Sigmoid colon (tissue), 7 donors: ENCODE results near the gene TDRD6. TPM values are rescaled to one million over a fixed set of nuclear protein-coding genes. Genes with fewer than 3 reads are reported as not detected.

ENCODE experiments used
- DNase-seq: peaks from one replicate; pipeline ENCODE4 v3.0.0-alpha.2; 2019
- H3K27ac ChIP-seq, 4 donors: fragments of 200-600 bp; sonication (generic); one replicate each; pipeline ENCODE4 v1.5.1; 2016 to 2019; ENCODE audit warnings: mild to moderate bottlenecking in 1 of 4
- H3K27me3 ChIP-seq, 3 donors: fragments of 200-600 bp; sonication (generic); one replicate each; pipeline ENCODE4 v1.5.1; 2019; ENCODE audit warnings: mild to moderate bottlenecking in 1 of 3
- H3K36me3 ChIP-seq, 4 donors: fragments of 200-600 bp; sonication (generic); one replicate each; pipeline ENCODE4 v1.5.1; 2016 to 2019
- H3K4me1 ChIP-seq, 4 donors: fragments of 200-600 bp; sonication (generic); one replicate each; pipeline ENCODE4 v1.5.1; 2017 to 2019
- H3K4me3 ChIP-seq, 4 donors: fragments of 200-600 bp; sonication (generic); one replicate each; pipeline ENCODE4 v1.5.1; 2017 to 2019; ENCODE audit warnings: mild to moderate bottlenecking in 2 of 4, moderate library complexity in 1 of 4
- H3K9me3 ChIP-seq, 4 donors: fragments of 200-600 bp in 3 of 4; sonication (generic) in 3 of 4; one replicate each; pipeline versions ENCODE4 v1.5.1 to v1.6.1; 2013 to 2019
- CTCF ChIP-seq, 4 experiments: fragments of 450-650 bp in 3 of 4; fragments of 200-600 bp in 1 of 4; IDR thresholded peaks; one replicate each; pipeline ENCODE4 v1.5.1; 2016 to 2019; ENCODE audit warnings: antibody characterized with exemption in 4 of 4, mild to moderate bottlenecking in 3 of 4, moderate library complexity in 2 of 4
- EP300 ChIP-seq, 4 donors: sonication (generic); formaldehyde crosslinking; IDR thresholded peaks; one replicate each; pipeline ENCODE4 v1.6.1; 2017; ENCODE audit warnings: antibody characterized with exemption in 4 of 4
- POLR2A ChIP-seq, 2 donors: fragments of 450-650 bp; IDR thresholded peaks; one replicate each; pipeline ENCODE4 v1.6.1; 2016; ENCODE audit warnings: antibody characterized with exemption in 2 of 2, mild to moderate bottlenecking in 2 of 2, moderate library complexity in 2 of 2
- POLR2AphosphoS5 ChIP-seq, 4 donors: sonication (generic); formaldehyde crosslinking; IDR thresholded peaks; one replicate each; pipeline ENCODE4 v1.6.1; 2017; ENCODE audit warnings: antibody characterized with exemption in 4 of 4
- WGBS, 2 donors: extraction: QIAGEN DNeasy Blood & Tissue Kit; methylation state at CpG; one replicate each; pipeline ENCODE4 v1.1.7; 2013; 5-methylcytosine and 5-hydroxymethylcytosine counted together
- intact Hi-C: fragments of 100-400 bp; cut with DNase I; formaldehyde crosslinking; loops from one replicate; pipeline ENCODE4 v1.15.1; 2023
- polyA plus RNA-seq, 3 donors: library from polyadenylated mRNA; stranded (reverse); fragments of 200-250 nt; gene quantifications; one replicate each; pipeline ENCODE4 v1.2.3, GENCODE V29; 2013
- total RNA-seq, 4 donors: library from RNA; depleted of rRNA; stranded (reverse); fragments of >200 nt; gene quantifications; one replicate each; pipeline ENCODE4 v1.1.0, GENCODE V29; 2016
- donor health status: healthy with polysubstance abuse.
- donor health status: Bipolar disorder and iron deficiency.
- donor health status: healthy.

Gene TDRD6
- total and polyA plus RNA-seq, 7 donors = under 0.01 to 1.9 (median 0.72) TPM; not detected in 1

DNA sequence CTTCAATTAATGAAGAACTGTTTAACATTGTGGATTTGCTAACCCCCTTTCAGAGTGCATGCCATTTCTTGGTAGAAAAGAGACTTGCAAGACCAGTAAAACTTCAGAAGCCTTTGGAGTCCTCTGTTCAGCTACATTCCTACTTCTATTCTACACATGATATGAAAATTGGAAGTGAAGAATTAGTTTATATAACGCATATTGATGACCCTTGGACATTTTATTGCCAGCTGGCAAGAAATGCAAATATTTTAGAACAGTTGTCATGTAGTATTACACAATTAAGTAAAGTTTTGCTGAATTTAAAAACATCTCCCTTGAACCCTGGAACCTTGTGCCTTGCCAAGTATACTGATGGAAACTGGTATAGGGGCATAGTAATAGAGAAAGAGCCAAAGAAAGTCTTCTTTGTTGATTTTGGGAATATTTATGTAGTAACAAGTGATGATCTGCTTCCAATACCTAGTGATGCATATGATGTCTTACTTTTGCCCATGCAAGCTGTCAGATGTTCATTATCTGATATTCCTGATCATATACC, 3.3 kb downstream of the TDRD6 start:
- no peaks in the 10 kb centered on the region for H3K36me3 ChIP-seq
- TF ChIP-seq POLR2A (IDR thresholded peaks at IDR 0.05) (no peak), EP300 (IDR thresholded peaks at IDR 0.05) (no peak), POLR2AphosphoS5 (IDR thresholded peaks at IDR 0.05) (no peak), CTCF (IDR thresholded peaks at IDR 0.05) (no peak)
- H3K4me1 ChIP-seq = no peaks in the 10 kb centered on the region
- DNase-seq = no peak
- intact Hi-C loops = no loop called here
- no peaks in the 10 kb centered on the region for H3K9me3 ChIP-seq
- H3K4me3 ChIP-seq = no peak overlapping the region
- no peaks in the 10 kb centered on the region for H3K27me3 ChIP-seq
- WGBS, 2 donors = 47 to 65% methylated on average over 1 of the region's 1 CpG
- no peak overlapping the region for H3K27ac ChIP-seq

DNA sequence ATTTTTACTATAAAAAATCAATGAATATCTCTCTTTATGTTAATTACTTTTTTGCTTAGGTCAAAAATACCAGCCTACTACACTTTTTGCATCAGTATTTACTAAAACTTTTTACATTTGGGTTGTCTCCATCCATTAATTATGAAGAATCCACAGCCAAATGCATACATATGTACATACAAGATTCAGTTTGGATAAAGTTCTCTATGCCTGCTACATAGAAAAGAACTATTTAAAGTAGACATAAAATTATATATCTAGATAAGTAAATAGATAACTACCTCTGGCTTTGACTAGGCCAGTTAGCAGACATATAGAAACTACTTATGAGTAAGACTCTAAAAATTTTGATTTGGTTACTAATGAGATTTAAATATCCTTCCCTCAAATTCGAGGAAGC, 12.3 kb downstream of the TDRD6 start:
- H3K27ac ChIP-seq = no peak overlapping the region
- WGBS, 2 donors = 73 to 77% methylated on average over 1 of the region's 1 CpG
- no peaks in the 10 kb centered on the region for H3K36me3 ChIP-seq
- H3K9me3 ChIP-seq = no peaks in the 10 kb centered on the region
- H3K27me3 ChIP-seq = no peaks in the 10 kb centered on the region
- H3K4me3 ChIP-seq = no peak overlapping the region
- intact Hi-C loops = no loop called here
- DNase-seq = no peak
- no peak for TF ChIP-seq EP300 (IDR thresholded peaks at IDR 0.05)
- TF ChIP-seq POLR2A (IDR thresholded peaks at IDR 0.05) = no peak
- TF ChIP-seq POLR2AphosphoS5 (IDR thresholded peaks at IDR 0.05) = no peak
- TF ChIP-seq CTCF (IDR thresholded peaks at IDR 0.05) = no peak
- H3K4me1 ChIP-seq = no peaks in the 10 kb centered on the region

DNA sequence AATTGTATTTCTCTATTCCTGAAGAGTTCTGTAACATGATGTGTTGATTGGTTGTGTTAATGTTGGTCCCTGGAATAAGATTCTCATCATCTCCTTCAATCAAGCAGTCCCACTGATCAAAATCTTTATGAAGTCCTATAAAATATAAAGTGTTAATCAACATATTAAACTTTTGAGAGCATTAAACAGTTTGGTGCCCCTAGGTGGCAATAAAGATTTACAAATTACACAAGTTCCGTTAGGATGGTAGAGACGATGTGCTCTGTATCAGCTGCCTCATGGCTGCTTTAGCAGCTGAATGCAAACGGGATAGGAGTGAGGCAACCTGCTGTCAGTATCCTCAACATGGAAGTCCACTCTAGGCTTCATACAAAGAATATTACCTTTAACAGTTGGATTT, 16.9 kb downstream of the TDRD6 start:
- intact Hi-C loops = no loop called here
- no peak overlapping the region for H3K4me3 ChIP-seq
- no peak overlapping the region for H3K27ac ChIP-seq
- H3K36me3 ChIP-seq = no peaks in the 10 kb centered on the region
- H3K4me1 ChIP-seq = no peaks in the 10 kb centered on the region
- H3K27me3 ChIP-seq = no peaks in the 10 kb centered on the region
- H3K9me3 ChIP-seq = no peaks in the 10 kb centered on the region
- DNase-seq = no peak
- TF ChIP-seq POLR2AphosphoS5 (IDR thresholded peaks at IDR 0.05) (no peak), EP300 (IDR thresholded peaks at IDR 0.05) (no peak), CTCF (IDR thresholded peaks at IDR 0.05) (no peak), POLR2A (IDR thresholded peaks at IDR 0.05) (no peak)
- WGBS, 2 donors = 2 to 10% methylated on average over 3 of the region's 3 CpGs

DNA sequence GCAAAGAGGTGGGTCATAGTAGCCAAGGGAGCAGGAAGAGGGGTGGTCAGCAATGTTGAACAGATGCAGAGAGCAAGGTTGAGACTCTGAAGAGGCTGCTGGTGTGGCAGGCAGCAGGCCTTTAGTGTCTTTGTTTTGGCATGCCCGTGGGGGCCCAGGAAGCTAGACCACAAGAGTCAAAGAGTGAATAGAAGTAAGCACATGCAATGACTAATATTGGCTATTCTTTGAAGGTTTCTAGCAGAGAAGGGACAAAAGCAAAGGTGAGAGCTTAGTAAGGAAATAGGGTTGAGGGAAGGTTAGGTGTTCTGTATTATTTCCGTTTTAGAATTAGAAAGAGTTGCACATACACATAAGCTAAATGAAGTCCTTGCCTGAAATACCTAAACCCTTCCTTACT, 18.8 kb downstream of the TDRD6 start:
- DNase-seq = no peak
- TF ChIP-seq POLR2A (IDR thresholded peaks at IDR 0.05) (no peak), EP300 (IDR thresholded peaks at IDR 0.05) (no peak), POLR2AphosphoS5 (IDR thresholded peaks at IDR 0.05) (no peak), CTCF (IDR thresholded peaks at IDR 0.05) (no peak)
- no peaks in the 10 kb centered on the region for H3K36me3 ChIP-seq
- no peak overlapping the region for H3K4me3 ChIP-seq
- intact Hi-C loops = no loop called here
- 85 to 90% methylated on average over 2 of the region's 2 CpGs for WGBS, 2 donors
- H3K4me1 ChIP-seq = no peaks in the 10 kb centered on the region
- no peaks in the 10 kb centered on the region for H3K9me3 ChIP-seq
- H3K27me3 ChIP-seq = no peaks in the 10 kb centered on the region
- no peak overlapping the region for H3K27ac ChIP-seq

GRCh38 chr6:46711491-46711890, 23.8 kb downstream of the TDRD6 start:
- no peak overlapping the region for H3K4me3 ChIP-seq
- no peaks in the 10 kb centered on the region for H3K4me1 ChIP-seq
- TF ChIP-seq POLR2AphosphoS5 (IDR thresholded peaks at IDR 0.05) = no peak
- no peak for TF ChIP-seq CTCF (IDR thresholded peaks at IDR 0.05)
- no peaks in the 10 kb centered on the region for H3K9me3 ChIP-seq
- no peak overlapping the region for H3K27ac ChIP-seq
- intact Hi-C loops = no loop called here
- WGBS, 2 donors = 87 to 94% methylated on average over 1 of the region's 1 CpG
- DNase-seq = no peak
- no peaks in the 10 kb centered on the region for H3K27me3 ChIP-seq
- no peaks in the 10 kb centered on the region for H3K36me3 ChIP-seq
